Caco-2 (cell line): Measurements from ENCODE around the gene ATG7. TPM values are rescaled to one million over a fixed set of nuclear protein-coding genes. Genes with fewer than 3 reads are reported as not detected.

Experiments used
- BruUV-seq: library from RNA; stranded (reverse); fragments of 400-500 nt; replicated peaks from 2 replicates; lab custom pipeline; 2021; lab: Mats Ljungman, UMichigan
- CTCF ChIA-PET: fragments of 300-600 bp; sonication (Branson Sonifier 250); formaldehyde crosslinking; loops from one replicate; lab custom pipeline; 2022; ENCODE audit warnings: antibody characterized with exemption; lab: Charles Lee
- POLR2A ChIA-PET: fragments of 300-600 bp; sonication (Branson Sonifier 250); formaldehyde crosslinking; loops from one replicate; lab custom pipeline; 2022; ENCODE audit warnings: antibody characterized with exemption; lab: Charles Lee
- DNase-seq, 2 experiments: peaks; one replicate each; pipeline versions ENCODE4 v3.0.0 to v3.0.0-alpha.2; 2020 to 2022
- H3K27me3 ChIP-seq: replicated peaks from 2 replicates; pipeline ENCODE4 v1.6.0; 2011; ENCODE audit warnings: low read length; ENCODE audit not compliant: control insufficient read depth, insufficient read depth
- H3K36me3 ChIP-seq: 2 replicates; pipeline ENCODE4 v1.5.1; 2011; ENCODE audit warnings: low read length; ENCODE audit not compliant: control insufficient read depth, insufficient read depth
- H3K4me1 ChIP-seq: fragments of 250-450 bp; sonication (Bioruptor Pico); 2 replicates; pipeline ENCODE4 v1.5.1; 2020; ENCODE audit warnings: mild to moderate bottlenecking
- H3K4me3 ChIP-seq: 2 replicates; pipeline ENCODE4 v1.5.1; 2011; ENCODE audit warnings: low read depth, mild to moderate bottlenecking, control low read depth, low read length
- H3K9me3 ChIP-seq: fragments of 250-450 bp; sonication (Bioruptor Pico); 2 replicates; pipeline ENCODE4 v1.5.1; 2020; ENCODE audit warnings: mild to moderate bottlenecking, moderate library complexity
- H3K27ac Mint-ChIP-seq: one replicate; pipeline ENCODE4 v1.8.0; 2022; ENCODE audit warnings: mixed read lengths; ENCODE audit not compliant: unreplicated experiment
- H3K27me3 Mint-ChIP-seq: one replicate; pipeline ENCODE4 v1.8.0; 2022; ENCODE audit warnings: mixed read lengths; ENCODE audit not compliant: insufficient read depth, unreplicated experiment
- H3K36me3 Mint-ChIP-seq: one replicate; pipeline ENCODE4 v1.8.0; 2022; ENCODE audit warnings: mild to moderate bottlenecking, mixed read lengths; ENCODE audit not compliant: insufficient read depth, unreplicated experiment
- H3K4me1 Mint-ChIP-seq: one replicate; pipeline ENCODE4 v1.8.0; 2022; ENCODE audit warnings: low read depth, mixed read lengths; ENCODE audit not compliant: unreplicated experiment
- H3K4me3 Mint-ChIP-seq: one replicate; pipeline ENCODE4 v1.8.0; 2022; ENCODE audit warnings: mild to moderate bottlenecking, moderate library complexity, mixed read lengths; ENCODE audit not compliant: unreplicated experiment
- H3K9me3 Mint-ChIP-seq: one replicate; pipeline ENCODE4 v1.8.0; 2022; ENCODE audit warnings: mixed read lengths; ENCODE audit not compliant: unreplicated experiment
- CTCF ChIP-seq, 2 experiments: fragments of 200-600 bp in 1 of 2; IDR thresholded peaks; 1 replicate in 1 of 2; 2 replicates in 1 of 2; pipeline versions ENCODE4 v1.5.1 to v1.8.0; 2011 to 2022; ENCODE audit warnings: antibody characterized with exemption in 1 of 2, control low read depth in 1 of 2, inconsistent platforms in 1 of 2, low read depth in 1 of 2, low read length in 1 of 2, mild to moderate bottlenecking in 1 of 2, moderate library complexity in 1 of 2; ENCODE audit not compliant: insufficient read depth in 1 of 2, severe bottlenecking in 1 of 2, unreplicated experiment in 1 of 2
- intact Hi-C: fragments of 100-400 bp; cut with micrococcal nuclease; formaldehyde crosslinking; loops from one replicate; pipeline ENCODE4 v1.10.0; 2022; ENCODE audit not compliant: unreplicated experiment
- total RNA-seq: library from RNA; stranded (reverse); gene quantifications from 2 replicates; pipeline ENCODE4 v1.2.3, GENCODE V29; 2022

ATG7 gene
- total RNA-seq, 1 experiment from 2014 or later, result 24.4 TPM

DNA sequence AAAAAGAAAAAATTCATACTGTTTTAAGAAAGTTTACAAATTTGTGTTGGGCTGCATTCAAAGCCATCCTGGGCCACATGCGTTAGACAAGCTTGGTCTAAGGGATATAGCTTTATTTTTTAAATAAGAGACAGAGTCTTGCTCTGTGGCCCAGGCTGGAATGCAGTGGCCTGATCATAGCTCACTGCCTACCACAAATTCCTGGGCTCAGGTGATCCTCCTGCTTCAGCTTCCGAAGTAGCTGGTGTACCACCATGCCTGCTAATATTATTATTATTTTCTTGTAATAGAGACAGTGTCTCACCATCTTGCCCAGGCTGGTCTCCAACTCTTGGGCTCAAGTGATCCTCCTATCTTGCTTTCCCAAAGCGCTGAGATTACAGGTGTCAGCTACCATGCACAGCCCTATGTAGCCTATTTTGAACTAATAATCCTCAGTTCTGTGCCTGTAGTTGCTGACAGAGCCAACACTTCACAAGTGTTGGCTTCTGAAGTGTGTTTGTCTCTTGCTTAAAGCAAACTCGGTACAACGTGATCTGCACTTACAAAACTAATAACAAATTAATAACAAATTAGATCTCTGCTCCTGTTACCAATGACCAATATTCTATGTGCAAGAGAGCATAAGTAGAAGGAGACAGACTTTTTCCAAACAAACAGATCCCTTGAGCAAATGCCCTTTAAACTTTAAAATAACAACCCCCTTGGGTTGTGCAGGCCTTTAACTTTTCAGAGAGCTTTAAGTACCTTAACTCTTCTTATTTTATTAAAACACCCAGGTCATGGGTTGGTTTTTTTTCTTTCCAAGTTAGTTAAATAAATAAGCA, 236.4 kb downstream of the ATG7 start:
- BruUV-seq, result no TSS peak
- Histone ChIP-seq H3K36me3 (no peaks in the 10 kb centered on the region), H3K4me1 (no peaks in the 10 kb centered on the region), H3K9me3 (no peaks in the 10 kb centered on the region), H3K27me3 (no peaks in the 10 kb centered on the region), H3K4me3 (no peak overlapping the region)
- ChIA-PET POLR2A (no interaction called here), CTCF (interaction anchor here (0.7 kb wide), 2 partner anchors 33 to 242 kb away, joined by 3 read pairs; no protein-coding TSS in a partner anchor)
- Mint-ChIP-seq H3K4me1 (no peaks in the 10 kb centered on the region), H3K4me3 (no peak overlapping the region), H3K36me3 (no peaks in the 10 kb centered on the region), H3K9me3 (no peaks in the 10 kb centered on the region), H3K27me3 (no peaks in the 10 kb centered on the region), H3K27ac (no peak overlapping the region)
- no peak for TF ChIP-seq CTCF (IDR thresholded peaks at IDR 0.05; ENCODE audit: insufficient read depth in 1 of 2, low read depth in 1 of 2, low read length in 1 of 2, severe bottlenecking in 1 of 2, unreplicated experiment in 1 of 2)
- DNase-seq, result no peak
- intact Hi-C loops, result no loop called here

- Histone ChIP-seq H3K27me3 (no peaks in the 10 kb centered on the region), H3K9me3 (no peaks in the 10 kb centered on the region), H3K4me1 (no peaks in the 10 kb centered on the region), H3K36me3 (no peaks in the 10 kb centered on the region), H3K4me3 (no peak overlapping the region)
- CTCF ChIA-PET, result interaction anchor here (0.7 kb wide), 1 partner anchor 34 kb away, joined by 3 read pairs; no protein-coding TSS in a partner anchor
- no peaks in the 10 kb centered on the region for H3K27me3 Mint-ChIP-seq
- no peak overlapping the region for H3K4me3 Mint-ChIP-seq
- DNase-seq, result no peak
- H3K9me3 Mint-ChIP-seq, result no peaks in the 10 kb centered on the region
- BruUV-seq, result no TSS peak
- no peaks in the 10 kb centered on the region for H3K4me1 Mint-ChIP-seq
- no peak for TF ChIP-seq CTCF (IDR thresholded peaks at IDR 0.05; ENCODE audit: insufficient read depth in 1 of 2, low read depth in 1 of 2, low read length in 1 of 2, severe bottlenecking in 1 of 2, unreplicated experiment in 1 of 2)
- H3K36me3 Mint-ChIP-seq, result no peaks in the 10 kb centered on the region
- H3K27ac Mint-ChIP-seq, result no peak overlapping the region
- intact Hi-C loops, result no loop called here
- POLR2A ChIA-PET, result interaction anchor here (0.6 kb wide), 1 partner anchor 222 kb away, joined by 13 read pairs; no protein-coding TSS in a partner anchor
These were observed 237.2 kb downstream of the ATG7 start for GRCh38 chr3:11509173-11510000.

DNA sequence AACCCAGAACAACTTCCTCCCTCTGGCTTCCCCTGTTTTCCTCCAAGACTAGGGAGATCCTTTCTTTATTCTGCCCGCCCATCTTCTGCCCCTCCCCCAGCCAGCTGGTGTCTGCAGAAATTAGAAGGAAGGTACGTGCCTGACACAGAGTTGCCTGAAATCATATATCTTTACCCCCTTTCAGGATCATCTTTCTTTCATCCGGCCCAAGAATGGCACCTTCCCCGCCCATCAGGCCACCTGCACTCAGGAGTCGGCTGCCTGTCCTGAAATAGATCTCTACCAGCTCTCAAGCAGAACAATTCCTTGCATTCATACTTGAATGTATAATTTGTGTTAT, 237.8 kb downstream of the ATG7 start:
- Histone ChIP-seq H3K36me3 (no peaks in the 10 kb centered on the region), H3K9me3 (no peaks in the 10 kb centered on the region), H3K4me3 (no peak overlapping the region), H3K27me3 (no peaks in the 10 kb centered on the region), H3K4me1 (no peaks in the 10 kb centered on the region)
- Mint-ChIP-seq H3K4me3 (no peak overlapping the region), H3K27ac (no peak overlapping the region), H3K36me3 (no peaks in the 10 kb centered on the region), H3K9me3 (no peaks in the 10 kb centered on the region), H3K4me1 (no peaks in the 10 kb centered on the region), H3K27me3 (no peaks in the 10 kb centered on the region)
- no peak for DNase-seq
- ChIA-PET POLR2A (no interaction called here), CTCF (no interaction called here)
- intact Hi-C loops, result no loop called here
- no peak for TF ChIP-seq CTCF (IDR thresholded peaks at IDR 0.05; ENCODE audit: insufficient read depth in 1 of 2, low read depth in 1 of 2, low read length in 1 of 2, severe bottlenecking in 1 of 2, unreplicated experiment in 1 of 2)
- no TSS peak for BruUV-seq
